Activated B cell treated with CpG ODN at 0.5 μM for 24 hours (primary cell): Measurements from ENCODE around the gene ETNPPL. TPM values are rescaled to one million over a fixed set of nuclear protein-coding genes. Genes with fewer than 3 reads are reported as not detected.

Experiments
- ATAC-seq: fragments of 200-7000 bp; cut with Tn5 transposase; one replicate; pipeline ENCODE4 v1.10.0; 2021; ENCODE audit warnings: low read depth, mild to moderate bottlenecking, moderate library complexity
- CTCF ChIA-PET: fragments of 350-600 bp; sonication (Branson Sonifier 250); formaldehyde crosslinking; loops from one replicate; lab custom pipeline; 2021; ENCODE audit warnings: antibody characterized with exemption; lab: Charles Lee
- POLR2A ChIA-PET: fragments of 350-600 bp; sonication (Branson Sonifier 250); formaldehyde crosslinking; loops from one replicate; lab custom pipeline; 2021; ENCODE audit warnings: antibody characterized with exemption; lab: Charles Lee
- DNase-seq: peaks from one replicate; pipeline ENCODE4 v3.0.0; 2022
- H3K27ac Mint-ChIP-seq: one replicate; pipeline ENCODE4 v1.8.0; 2020; ENCODE audit warnings: mixed read lengths
- H3K27me3 Mint-ChIP-seq: one replicate; pipeline ENCODE4 v1.8.0; 2021; ENCODE audit warnings: mixed read lengths
- H3K36me3 Mint-ChIP-seq: one replicate; pipeline ENCODE4 v1.8.0; 2021; ENCODE audit warnings: low read depth, mixed read lengths
- H3K4me1 Mint-ChIP-seq: one replicate; pipeline ENCODE4 v1.8.0; 2021; ENCODE audit warnings: mixed read lengths
- H3K4me3 Mint-ChIP-seq: one replicate; pipeline ENCODE4 v1.8.0; 2020; ENCODE audit warnings: mild to moderate bottlenecking, mixed read lengths
- H3K9me3 Mint-ChIP-seq: one replicate; pipeline ENCODE4 v1.8.0; 2020; ENCODE audit warnings: mixed read lengths
- intact Hi-C: fragments of 100-400 bp; cut with micrococcal nuclease; formaldehyde crosslinking; loops from one replicate; pipeline ENCODE4 v1.15.1; 2024
- total RNA-seq: library from RNA; stranded (reverse); gene quantifications from 2 replicates; pipeline ENCODE4 v1.2.3, GENCODE V29; 2022
- TF ChIP-seq, protein P1 (sequence below): fragments of 200-600 bp; IDR thresholded peaks from one replicate; pipeline ENCODE4 v1.8.0; 2022; ENCODE audit warnings: antibody characterized with exemption, mild to moderate bottlenecking

ETNPPL gene
- total RNA-seq, 1 donor from 2014 or later, result not detected

GRCh38 chr4:108703966-108704365 is 58.9 kb downstream of the ETNPPL start:
- Mint-ChIP-seq H3K36me3 (no peaks in the 10 kb centered on the region), H3K4me1 (no peaks in the 10 kb centered on the region), H3K4me3 (no peak overlapping the region), H3K27me3 (peaks cover 5% of the 10 kb centered on the region), H3K9me3 (no peaks in the 10 kb centered on the region), H3K27ac (no peak overlapping the region)
- DNase-seq (no peak), ATAC-seq (no peak)
- intact Hi-C loops, result no loop called here
- TF ChIP-seq, protein P1, sequence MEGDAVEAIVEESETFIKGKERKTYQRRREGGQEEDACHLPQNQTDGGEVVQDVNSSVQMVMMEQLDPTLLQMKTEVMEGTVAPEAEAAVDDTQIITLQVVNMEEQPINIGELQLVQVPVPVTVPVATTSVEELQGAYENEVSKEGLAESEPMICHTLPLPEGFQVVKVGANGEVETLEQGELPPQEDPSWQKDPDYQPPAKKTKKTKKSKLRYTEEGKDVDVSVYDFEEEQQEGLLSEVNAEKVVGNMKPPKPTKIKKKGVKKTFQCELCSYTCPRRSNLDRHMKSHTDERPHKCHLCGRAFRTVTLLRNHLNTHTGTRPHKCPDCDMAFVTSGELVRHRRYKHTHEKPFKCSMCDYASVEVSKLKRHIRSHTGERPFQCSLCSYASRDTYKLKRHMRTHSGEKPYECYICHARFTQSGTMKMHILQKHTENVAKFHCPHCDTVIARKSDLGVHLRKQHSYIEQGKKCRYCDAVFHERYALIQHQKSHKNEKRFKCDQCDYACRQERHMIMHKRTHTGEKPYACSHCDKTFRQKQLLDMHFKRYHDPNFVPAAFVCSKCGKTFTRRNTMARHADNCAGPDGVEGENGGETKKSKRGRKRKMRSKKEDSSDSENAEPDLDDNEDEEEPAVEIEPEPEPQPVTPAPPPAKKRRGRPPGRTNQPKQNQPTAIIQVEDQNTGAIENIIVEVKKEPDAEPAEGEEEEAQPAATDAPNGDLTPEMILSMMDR, result no peak
- CTCF ChIA-PET, result no interaction called here
- POLR2A ChIA-PET, result no interaction called here

- DNase-seq (no peak), ATAC-seq (no peak)
- ChIA-PET CTCF (no interaction called here), POLR2A (no interaction called here)
- Mint-ChIP-seq H3K36me3 (no peaks in the 10 kb centered on the region), H3K27me3 (peaks cover 5% of the 10 kb centered on the region), H3K27ac (no peak overlapping the region), H3K4me1 (no peaks in the 10 kb centered on the region), H3K4me3 (no peak overlapping the region), H3K9me3 (no peaks in the 10 kb centered on the region)
- intact Hi-C loops, result no loop called here
- TF ChIP-seq, protein P1, result no peak
Measured at GRCh38 chr4:108703370-108703769, 59.5 kb downstream of the ETNPPL start.

DNA sequence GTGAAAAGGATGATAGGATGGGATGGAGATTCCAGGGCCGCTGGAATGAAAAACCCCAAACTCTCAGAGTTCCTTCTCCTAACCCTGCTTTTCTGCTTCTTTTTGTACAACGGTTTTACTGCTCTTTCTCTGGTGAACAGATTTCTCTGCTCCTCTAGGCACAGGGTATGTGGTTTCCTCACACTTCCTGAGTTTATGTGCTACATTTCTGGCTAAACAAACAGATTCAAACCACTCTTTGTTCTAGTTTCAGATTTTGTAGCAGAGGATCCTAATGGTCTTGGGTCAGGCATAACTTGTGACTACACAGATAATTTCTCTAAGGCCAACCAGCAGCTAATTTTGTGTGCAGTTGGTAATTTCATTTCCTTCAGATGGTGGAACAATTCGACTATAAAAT is 59.9 kb downstream of the ETNPPL start:
- H3K4me1 Mint-ChIP-seq, result no peaks in the 10 kb centered on the region
- peaks cover 5% of the 10 kb centered on the region for H3K27me3 Mint-ChIP-seq
- H3K27ac Mint-ChIP-seq, result no peak overlapping the region
- intact Hi-C loops, result no loop called here
- no peak for ATAC-seq
- CTCF ChIA-PET, result no interaction called here
- H3K36me3 Mint-ChIP-seq, result no peaks in the 10 kb centered on the region
- POLR2A ChIA-PET, result no interaction called here
- TF ChIP-seq, protein P1, result no peak
- no peak overlapping the region for H3K4me3 Mint-ChIP-seq
- no peaks in the 10 kb centered on the region for H3K9me3 Mint-ChIP-seq
- DNase-seq, result no peak

GRCh38 chr4:108700081-108700757 is 62.6 kb downstream of the ETNPPL start:
- no peaks in the 10 kb centered on the region for H3K36me3 Mint-ChIP-seq
- intact Hi-C loops, result no loop called here
- ATAC-seq (no peak), DNase-seq (no peak)
- no peak overlapping the region for H3K4me3 Mint-ChIP-seq
- H3K27me3 Mint-ChIP-seq, result peaks cover 5% of the 10 kb centered on the region
- H3K27ac Mint-ChIP-seq, result no peak overlapping the region
- ChIA-PET POLR2A (no interaction called here), CTCF (interaction anchor here (0.6 kb wide), 1 partner anchor 146 kb away, joined by 3 read pairs; no protein-coding TSS in a partner anchor)
- TF ChIP-seq, protein P1, result no peak
- no peaks in the 10 kb centered on the region for H3K9me3 Mint-ChIP-seq
- H3K4me1 Mint-ChIP-seq, result no peaks in the 10 kb centered on the region

DNA sequence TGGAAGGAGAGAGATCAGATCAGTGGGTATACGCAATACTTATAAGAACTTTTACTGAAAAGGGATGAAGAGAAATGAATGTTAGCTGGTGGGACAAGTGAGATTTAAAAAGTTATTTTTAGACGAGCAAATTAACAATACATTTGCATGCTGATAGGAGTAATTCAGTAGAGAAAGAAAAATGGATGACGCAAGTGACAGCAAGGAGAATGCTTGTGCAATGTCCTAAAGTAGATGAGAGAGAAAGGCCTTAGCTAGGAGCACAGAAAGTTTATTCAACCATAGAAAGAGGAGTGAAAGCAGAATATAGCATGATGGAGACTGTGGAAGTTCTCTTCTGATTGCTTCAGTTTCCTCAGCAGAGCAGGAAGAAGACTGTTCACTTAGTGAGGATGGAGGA is 66.7 kb downstream of the ETNPPL start:
- ATAC-seq (no peak), DNase-seq (no peak)
- H3K4me3 Mint-ChIP-seq, result no peak overlapping the region
- no peaks in the 10 kb centered on the region for H3K36me3 Mint-ChIP-seq
- peaks cover 5% of the 10 kb centered on the region for H3K27me3 Mint-ChIP-seq
- H3K4me1 Mint-ChIP-seq, result no peaks in the 10 kb centered on the region
- no peaks in the 10 kb centered on the region for H3K9me3 Mint-ChIP-seq
- TF ChIP-seq, protein P1, result no peak
- ChIA-PET CTCF (no interaction called here), POLR2A (no interaction called here)
- no peak overlapping the region for H3K27ac Mint-ChIP-seq
- intact Hi-C loops, result no loop called here
